ENCODE data around the gene ATP6V0A4.
"Not testable (repeated sequence)": the region's sequence is repeated elsewhere in the genome, so short reads cannot be mapped to it uniquely, and the experiment has no call there.

Gene ATP6V0A4

DNA sequence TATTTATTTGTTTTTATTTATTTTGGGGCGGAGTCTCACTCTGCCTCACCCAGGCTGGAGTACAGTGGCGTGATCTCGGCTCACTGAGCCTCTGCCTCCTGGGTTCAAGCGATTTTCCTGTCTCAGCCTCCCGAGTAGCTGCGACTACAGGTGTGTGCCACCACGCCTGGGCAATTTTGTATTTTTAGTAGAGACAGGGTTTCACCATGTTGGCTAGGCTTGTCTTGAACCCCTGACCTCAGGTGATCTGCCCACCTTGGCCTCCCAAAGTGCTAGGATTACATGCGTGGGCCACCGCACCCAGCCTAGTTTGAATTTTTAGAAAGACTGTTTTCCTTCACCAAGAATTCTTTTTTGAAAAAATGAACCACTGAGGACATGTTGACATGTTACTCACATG lies 102.2 kb downstream of the ATP6V0A4 start:
- not testable (repeated sequence) for DNase-seq

DNA sequence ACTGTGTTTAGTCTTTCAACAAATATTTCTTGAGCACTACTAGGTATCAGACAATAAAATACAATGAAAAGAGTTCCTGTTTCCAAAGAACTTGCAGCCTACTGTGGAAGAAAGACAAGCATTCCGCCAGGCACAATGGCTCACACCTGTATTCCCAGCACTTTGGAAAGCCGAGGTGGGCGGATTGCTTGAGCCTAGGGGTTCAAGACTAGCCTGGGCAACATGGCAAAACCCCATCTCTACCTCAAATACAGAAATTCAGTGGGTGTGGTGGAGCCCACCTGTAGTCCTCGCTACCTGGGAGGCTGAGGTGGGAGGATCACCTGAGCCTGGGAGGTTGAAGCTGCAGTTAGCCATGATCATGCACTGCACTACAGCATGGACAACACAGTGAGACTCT lies 102.9 kb downstream of the ATP6V0A4 start:
- DNase-seq: no peak

DNA sequence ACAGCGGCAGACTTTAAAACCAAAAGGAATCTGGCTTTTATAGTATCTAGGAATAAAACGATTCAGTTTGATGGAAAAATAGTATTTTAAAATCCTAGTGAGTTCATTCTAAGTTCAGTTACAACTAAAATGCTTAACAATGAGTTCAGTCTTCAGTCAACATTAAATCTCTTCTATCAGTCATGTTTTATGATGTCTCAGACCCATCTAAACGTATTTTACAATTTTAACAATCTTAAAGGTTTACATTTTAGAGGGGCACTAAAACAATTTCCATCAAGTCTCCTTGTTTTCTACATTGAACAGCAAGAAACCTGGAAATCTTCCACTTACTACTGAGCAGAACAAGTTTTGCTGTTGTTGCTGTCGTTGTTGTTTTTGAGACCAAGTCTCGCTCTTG lies 106.8 kb downstream of the ATP6V0A4 start:
- no peak for DNase-seq

DNA sequence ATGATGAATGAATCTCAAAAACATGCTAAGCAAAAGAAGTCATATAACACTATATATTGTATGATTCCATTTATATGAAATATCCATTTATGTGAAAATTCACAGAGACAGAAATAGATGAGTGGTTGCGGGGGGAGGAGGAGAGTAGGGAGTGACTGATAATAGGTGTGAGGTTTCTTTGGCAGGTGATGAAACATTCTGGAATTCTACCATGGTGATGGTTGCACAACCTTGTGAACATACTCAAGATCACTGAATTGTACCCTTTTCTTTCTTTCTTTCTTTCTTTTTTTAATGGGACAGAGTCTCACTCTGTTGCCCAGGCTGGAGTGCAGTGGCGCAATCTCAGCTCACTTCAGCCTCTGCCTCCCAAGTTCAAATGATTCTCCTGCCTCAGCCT lies 107.5 kb downstream of the ATP6V0A4 start:
- no peak for DNase-seq

DNA sequence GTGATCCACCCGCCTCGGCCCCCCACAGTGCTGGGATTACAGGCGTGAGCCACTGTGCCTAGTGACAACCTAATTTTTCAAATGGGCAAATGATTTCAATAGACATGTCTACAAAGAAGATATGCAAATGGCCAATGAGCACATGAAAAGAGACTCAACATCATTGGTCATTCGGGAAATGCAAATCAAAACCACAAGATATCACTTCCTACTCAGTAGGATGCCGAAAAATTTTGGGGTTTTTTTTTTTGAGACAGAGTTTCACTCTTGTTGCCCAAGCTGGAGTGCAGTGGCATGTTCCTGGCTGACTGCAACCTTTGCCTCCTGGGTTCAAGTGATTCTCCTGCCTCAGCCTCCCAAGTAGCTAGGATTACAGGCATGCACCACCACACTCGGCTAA lies 110.0 kb downstream of the ATP6V0A4 start:
- not testable (repeated sequence) for DNase-seq

DNA sequence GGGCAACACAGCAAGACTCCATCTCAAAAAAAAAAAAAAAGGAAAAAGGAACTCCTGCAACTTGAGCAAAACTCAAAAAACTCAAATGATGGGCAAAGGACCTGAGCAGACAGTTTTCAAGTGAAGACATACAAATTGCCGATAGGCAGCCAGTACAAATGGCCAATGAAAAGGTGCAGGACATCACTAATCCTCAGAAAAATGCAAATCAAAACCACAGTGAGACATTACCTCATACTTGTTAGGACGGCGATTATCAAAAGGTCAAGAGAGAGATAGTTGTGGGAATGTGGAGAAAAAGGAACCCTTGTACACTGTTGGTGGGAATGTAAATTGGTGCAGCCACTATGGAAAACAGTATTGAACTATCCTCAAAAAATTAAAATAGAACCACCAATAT lies 113.7 kb downstream of the ATP6V0A4 start:
- no peak for DNase-seq

DNA sequence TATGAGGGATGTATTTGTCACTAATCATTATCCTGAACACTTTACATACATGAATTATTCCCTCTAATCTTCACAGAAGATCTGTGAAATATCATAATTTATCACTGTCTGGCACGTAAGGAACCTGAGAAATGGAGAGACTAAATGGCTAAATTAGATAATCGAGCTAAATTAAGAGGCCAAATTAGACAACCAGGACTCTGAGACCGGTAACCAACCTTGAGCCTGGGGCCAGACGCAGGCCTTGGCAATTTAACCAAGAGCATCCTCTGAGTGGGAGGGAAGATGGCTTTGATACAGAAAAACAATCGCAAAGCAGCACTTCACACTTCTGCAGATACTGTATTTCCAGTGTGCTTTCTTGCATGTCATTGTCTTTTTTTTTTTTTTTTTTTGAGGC lies 118.2 kb downstream of the ATP6V0A4 start:
- no peak for DNase-seq

DNA sequence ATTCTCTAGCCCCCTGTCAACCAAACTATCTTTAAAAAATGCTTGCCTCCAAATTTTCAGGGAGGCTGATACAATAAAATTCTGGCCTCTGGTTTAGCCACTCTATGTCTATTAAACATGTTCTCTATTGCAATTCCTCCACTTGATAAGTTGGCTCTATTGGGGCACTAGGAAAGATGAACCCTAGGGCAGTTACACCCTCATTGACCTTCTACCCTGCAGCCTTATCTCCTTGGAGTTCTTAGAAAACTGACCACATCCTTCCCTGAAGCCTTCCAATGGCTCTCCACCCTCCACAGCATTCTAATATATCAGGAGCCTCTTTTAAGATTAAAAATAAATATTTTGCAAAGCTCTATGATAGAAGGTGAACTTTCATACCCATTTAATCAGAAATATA lies 127.4 kb downstream of the ATP6V0A4 start:
- DNase-seq: no peak

DNA sequence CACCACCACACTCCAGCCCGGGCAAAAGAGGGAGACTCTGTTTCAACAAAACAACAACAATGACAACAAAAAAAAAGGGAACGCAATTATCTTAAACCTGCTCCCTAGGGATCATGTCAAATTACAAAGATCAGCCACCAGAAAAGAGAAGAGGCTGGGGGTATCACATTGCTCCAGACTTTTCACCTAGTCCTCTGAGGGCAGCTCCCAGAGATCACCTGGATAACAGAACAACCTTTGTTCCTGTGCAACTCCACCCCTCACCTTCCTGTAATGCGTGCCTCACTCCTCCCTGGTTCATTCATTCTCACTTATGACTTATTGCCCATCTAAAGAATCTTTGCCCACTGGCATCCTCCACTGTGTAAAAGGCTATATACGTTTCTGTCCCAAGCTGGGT lies 128.6 kb downstream of the ATP6V0A4 start:
- DNase-seq: no peak

DNA sequence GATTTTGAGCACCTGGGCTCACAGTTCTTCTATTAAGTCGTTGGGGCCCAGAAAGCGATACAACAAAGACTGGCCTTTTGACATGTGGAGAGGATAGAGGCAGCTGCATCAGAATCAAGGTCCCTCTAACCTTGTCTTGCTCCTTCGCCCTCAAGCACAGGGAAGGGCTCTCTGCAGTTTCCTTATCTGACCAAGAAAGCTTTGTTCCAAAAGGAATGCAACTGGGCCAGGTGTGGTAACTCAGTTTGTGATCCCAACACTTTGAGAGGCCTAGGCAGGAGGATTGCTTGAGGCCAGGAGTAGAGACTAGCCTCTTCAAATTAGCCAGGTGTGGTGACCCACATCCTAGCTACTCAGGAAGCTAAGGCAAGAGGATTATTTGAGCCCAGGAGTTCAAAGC lies 129.1 kb downstream of the ATP6V0A4 start:
- DNase-seq: no peak

DNA sequence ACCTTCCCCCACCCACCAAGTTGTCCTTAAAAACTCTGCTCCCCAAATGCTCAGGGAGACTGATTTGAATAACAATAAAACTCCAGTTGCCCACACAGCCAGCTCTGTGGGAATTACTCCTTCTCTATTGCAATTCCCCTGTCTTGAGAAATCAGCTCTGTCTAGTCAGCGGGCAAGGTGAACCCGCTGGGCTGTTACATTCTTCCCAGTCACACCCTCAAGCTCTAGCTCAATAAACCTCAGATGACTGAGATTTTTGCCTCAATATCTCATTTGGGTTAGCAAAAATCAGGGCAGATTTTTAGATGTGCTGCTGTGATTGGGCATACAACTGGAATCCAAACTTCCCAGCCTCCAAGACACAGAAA lies 129.8 kb downstream of the ATP6V0A4 start:
- no peak for DNase-seq

DNA sequence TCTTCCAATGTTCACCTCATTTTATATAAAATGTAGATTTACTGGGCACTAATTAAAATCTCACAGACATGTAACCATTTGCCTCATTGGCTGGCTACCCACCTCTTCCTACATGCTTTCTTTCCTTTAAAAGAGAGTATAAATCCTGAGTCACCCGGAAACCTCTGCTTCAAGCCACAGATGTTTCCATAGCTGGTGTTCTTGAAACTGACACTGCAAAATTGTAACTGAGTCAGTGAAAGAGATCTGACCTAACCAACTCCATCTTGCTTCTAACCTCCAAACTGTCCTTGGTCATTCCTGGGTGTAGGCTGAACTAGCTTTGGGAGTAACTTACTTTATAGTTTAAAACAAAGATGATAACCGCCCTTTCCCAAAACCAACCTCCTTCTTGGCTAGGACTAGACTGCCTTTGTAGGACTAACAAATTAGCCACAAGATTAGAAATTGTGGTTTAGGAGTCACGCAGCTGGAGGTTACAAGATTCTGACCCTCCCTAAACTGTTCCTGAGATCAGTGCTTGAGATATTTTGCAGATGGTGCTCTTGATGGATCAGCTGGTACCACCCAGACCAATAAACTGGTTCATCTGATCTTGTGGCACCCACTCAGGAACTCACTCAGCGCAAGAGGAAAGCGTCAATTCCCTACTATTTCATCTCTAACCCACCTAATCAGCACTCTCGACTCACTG lies 130.3 kb downstream of the ATP6V0A4 start:
- no peak for DNase-seq

DNA sequence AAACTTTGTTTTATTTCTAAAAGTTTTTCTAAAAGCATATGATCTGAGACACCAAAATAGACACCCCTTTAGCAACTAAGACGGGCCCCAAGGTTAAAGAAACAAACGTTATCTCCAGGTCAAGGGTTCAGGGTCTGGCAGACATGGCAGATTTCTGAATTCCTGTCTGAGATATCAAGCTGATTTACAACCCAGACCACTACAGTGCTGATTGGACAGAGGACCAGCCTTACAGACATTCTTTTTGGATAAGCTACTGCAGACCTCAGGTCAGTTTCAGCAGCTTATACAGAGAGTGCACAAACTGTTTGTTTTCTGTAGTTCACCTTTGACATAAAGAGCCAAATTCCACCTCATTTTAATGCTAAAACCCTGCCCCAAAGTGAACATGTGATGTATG lies 131.6 kb downstream of the ATP6V0A4 start:
- no peak for DNase-seq

DNA sequence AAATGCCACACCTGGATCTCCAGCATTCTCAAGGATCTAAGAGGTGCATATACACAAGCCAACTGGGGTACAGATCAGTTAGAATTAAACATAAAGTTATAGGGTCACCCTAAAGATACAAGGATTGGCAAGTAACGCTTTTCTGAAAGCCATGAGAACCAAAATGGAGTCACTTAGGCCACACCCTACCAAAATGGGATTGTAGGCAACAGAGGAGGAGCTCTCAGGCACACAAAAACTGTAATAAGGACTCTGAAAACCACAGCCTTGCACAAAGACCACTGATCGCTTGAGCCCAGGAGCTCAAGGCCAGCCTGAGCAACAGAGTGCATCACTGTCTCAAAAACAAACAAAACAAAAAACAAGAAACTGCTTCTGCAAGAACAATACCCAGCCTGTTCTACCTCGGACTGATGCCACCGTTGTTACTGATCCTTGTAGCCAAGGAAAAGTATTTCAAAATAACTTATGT lies 132.3 kb downstream of the ATP6V0A4 start:
- DNase-seq: no peak

DNA sequence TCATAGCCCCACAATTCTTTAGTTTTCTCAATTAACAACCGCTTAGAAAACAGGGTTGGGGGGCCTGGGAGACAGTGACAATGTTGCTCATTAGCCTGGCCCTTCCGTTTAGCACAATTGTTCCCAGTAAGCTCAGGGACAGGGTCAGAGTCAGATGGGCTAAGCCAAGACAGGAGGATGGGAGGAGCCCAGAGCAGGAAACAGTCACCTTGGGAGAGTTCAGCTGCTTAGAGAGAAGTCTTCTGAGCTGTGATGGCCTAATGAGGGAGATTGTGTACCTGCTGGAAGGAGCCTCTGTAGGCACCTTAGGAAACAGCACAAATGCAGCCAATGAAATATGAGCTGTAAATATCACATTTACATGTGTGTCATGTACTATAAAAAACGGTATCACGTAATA lies 132.7 kb downstream of the ATP6V0A4 start:
- no peak for DNase-seq

DNA sequence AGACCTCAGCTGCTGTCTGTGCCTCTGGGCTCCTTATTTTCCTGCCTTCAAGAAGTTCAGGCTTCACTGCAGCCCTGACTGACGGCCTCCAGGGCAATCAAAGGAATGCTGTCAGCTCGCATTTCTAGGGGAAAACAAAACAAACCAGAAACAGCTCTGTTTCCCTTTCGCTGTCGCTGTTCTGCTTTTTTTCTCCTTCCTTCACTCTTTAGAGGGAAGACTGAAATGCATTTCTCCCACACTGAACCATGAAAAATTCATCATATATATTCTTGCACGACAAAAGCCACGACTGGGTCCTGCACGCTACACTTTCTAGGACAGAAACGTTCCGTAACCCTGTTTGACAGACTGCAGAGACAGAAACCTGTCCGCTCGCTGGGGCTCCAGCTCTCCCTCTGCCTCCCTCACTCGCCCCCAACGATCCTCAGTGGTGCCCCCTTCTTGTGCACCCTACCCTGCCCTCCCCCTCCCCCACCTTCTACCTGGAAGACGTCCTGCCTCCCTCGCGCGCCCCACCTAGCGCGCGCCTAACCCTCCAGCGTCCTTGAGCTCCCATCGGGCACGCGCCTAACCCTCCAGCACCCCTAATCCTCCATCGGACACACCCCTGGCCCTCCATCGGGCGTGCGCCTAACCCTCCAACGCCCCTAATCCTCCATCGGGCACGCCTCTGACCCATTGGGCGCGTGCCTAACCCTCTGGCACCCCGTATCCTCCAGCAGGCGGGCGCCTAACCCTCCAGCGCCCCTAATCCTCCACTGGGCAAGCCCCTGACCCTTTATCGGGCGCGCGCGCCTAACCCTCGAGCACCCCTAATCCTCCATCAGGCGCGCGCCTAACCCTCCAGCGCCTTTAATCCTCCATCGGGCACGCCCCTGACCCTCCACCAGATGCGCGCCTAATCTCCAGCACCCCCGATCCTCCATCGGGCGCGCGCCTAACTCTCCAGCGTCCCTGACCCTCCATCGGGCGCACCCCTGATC lies 134.0 kb downstream of the ATP6V0A4 start:
- no peak for DNase-seq

DNA sequence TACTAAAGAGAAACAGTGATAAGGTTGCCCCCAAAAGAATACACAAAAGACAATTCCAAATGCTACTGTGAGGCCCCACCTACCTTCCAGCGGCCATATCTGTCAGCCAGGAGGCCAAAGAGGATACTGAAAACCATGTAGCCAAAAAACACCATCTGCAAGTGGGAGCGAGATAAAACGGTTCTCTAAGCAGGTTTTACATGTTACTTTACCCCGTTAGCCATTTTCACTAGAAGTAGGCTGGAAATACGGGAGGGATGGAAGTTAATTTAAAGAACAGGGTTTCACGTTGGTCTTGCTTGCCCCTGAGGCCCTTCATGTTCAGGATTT lies 135.0 kb downstream of the ATP6V0A4 start:
- DNase-seq: no peak

DNA sequence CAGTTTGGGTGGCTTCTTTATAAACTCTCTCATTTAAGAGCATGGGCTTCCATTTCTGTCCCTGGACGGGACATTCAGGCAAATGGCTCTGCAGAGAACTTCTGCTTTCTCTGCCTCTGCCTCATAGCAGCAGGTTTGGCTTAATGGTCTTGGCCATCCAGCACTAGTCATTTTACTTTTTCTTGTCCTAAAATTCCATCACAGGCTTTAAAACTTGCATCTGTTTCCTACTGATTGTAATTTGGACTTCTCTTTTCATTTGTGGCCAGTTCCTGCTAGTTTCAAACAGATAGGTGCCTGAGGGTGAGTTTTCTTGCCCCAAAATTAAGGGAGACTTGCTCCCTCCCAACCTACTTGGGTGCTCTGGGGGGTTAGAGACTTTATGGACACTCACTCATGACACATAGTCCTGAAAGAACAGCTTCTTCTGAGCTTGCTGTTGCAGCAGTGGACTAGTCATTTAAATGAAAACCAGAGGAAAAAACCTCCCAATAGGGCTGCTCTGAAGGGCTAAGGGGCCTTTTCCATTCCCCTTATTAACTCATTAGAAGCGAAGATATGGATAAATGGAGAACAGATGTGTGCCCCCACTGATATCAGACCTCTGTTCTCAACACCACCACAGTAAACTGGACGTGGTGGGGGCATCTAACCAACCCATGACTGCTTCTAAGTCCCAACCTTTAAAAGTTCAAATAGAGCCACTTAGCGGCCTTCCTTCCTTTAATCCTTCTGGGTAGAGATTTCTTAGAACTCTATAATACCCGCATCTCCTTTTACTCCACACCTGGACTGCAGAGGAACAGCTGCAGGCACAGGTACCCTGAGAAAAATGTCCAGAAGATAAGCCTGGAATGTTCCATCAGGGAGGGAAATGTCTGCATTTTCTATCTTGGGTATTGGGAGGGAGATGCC lies 135.7 kb downstream of the ATP6V0A4 start:
- no peak for DNase-seq

DNA sequence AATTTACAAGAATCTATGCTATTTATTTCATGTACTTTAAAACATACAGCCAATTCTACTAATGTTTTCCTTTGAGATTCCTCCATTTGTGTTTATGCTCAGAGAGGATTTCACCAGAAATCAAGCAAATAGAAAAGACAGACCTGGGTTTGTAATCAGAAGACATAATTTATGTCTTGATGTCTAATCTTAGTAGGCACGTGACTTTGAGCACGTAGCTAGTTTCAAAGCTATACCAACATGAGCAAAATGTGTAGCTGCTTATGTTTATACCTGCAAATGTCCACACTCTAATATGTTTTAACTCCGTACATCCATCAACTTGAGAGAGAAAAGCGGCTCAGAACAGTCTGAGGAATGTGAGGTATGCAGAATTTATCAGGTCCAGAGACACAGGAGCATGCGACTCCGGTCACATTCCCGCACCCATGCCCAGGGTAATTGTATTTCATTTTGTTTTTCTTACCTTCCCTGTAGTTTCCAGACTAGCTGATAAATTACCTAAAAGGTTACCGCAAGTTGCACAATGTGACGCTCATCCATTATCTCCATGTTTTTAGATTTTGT lies 136.8 kb downstream of the ATP6V0A4 start:
- DNase-seq: no peak

DNA sequence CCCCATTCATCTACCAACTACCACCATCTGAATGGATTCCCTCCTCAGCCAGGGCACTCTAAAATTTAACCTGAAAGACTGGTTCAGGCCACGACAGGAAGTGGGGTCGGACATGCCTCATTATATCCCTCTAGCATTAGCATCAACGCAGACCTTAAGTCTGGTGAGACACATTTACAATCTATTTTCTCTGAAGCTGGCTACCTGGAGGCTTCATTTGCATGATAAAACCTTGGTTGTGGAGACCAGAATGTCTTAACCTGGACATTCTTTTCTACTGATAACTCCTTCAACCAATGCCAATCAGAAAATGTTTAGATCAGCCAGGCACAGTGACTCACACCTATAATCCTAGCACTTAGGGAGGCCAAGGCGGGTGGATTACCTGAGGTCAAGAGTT lies 139.1 kb downstream of the ATP6V0A4 start:
- no peak for DNase-seq

DNA sequence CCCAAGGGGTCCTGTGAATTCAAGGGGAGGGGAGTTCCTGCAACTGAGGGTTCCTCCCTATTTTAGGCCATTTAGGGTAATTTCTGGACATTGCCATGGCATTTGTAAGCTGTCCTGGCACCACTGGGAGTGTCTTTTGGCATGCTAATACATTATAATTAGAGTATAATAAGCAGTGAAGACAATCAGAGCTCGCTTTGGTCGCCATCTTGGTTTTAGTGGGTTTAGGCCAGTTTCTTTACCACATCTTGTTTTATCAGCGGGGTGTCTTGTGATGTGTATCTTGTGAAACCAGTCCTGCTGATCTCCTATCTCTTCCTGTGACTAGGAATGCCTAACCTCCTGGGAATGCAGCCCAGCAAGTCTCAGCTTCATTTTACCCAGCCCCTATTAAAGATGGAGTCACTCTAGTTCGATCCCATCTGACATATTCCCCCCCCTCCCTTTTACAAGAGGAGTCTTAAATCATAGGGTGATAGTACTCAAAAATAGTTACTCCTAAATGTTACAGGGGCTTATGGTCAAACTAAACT lies 140.1 kb downstream of the ATP6V0A4 start:
- DNase-seq: no peak

DNA sequence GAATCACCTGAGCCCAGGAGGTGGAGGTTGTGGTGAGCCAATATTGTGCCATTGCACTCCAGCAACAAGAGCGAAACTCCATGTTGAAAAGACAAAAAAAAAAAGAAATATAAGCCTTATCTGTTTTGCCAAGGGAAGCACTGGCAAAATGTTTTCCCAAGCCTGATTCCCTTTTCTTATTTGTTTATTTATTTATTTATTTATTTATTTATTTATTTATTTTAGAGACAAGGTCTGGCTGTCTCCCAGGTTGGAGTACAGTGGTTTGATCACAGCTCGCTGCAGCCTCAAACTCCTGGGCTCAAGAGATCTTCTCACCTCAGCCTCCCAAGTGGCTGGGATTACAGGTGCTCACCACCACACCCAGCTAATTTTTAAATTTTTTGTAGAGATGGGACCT lies 141.0 kb downstream of the ATP6V0A4 start:
- DNase-seq: no peak
